H1 (cell line): Measurements from ENCODE around the gene SCAMP4. TPM values are rescaled to one million over a fixed set of nuclear protein-coding genes. Genes with fewer than 3 reads are reported as not detected.

Source experiments
- CTCF ChIA-PET: fragments of 300-600 bp; sonication (Branson Sonifier 250); formaldehyde crosslinking; loops from one replicate; lab custom pipeline; 2021; ENCODE audit not compliant: partially characterized antibody; lab: Charles Lee
- POLR2A ChIA-PET: fragments of 300-600 bp; sonication (Branson Sonifier 250); formaldehyde crosslinking; loops from one replicate; lab custom pipeline; 2021; ENCODE audit warnings: inconsistent platforms; ENCODE audit not compliant: partially characterized antibody; lab: Charles Lee
- DNase-seq, 2 experiments: peaks; one replicate each; pipeline versions ENCODE4 v3.0.0 to v3.0.0-alpha.2; 2010 to 2022; ENCODE audit warnings: low spot score in 2 of 2, low read depth in 1 of 2, mixed read lengths in 1 of 2
- FAIRE-seq: peaks from 2 replicates; lab custom pipeline; 2011; peaks lifted over from hg19 to GRCh38; lab: Jason Lieb, UNC
- H2AFZ ChIP-seq: 2 replicates; pipeline ENCODE4 v1.8.1; 2012; ENCODE audit warnings: low read length, inconsistent platforms
- H2AK5ac ChIP-seq: 2 replicates; pipeline ENCODE4 v1.6.1; 2013; ENCODE audit warnings: low read depth, low read length
- H2BK120ac ChIP-seq: replicated peaks from 2 replicates; pipeline ENCODE3; 2013; ENCODE audit warnings: low read depth, low read length, inconsistent platforms
- H2BK12ac ChIP-seq: 2 replicates; pipeline ENCODE4 v1.6.1; 2013; ENCODE audit warnings: low read depth, low read length
- H2BK15ac ChIP-seq: 2 replicates; pipeline ENCODE4 v1.6.1; 2013; ENCODE audit warnings: low read length
- H2BK20ac ChIP-seq: 2 replicates; pipeline ENCODE4 v1.6.1; 2013; ENCODE audit warnings: low read length
- H2BK5ac ChIP-seq: 2 replicates; pipeline ENCODE4 v1.6.1; 2013; ENCODE audit warnings: low read depth, low read length
- H3K14ac ChIP-seq: 2 replicates; pipeline ENCODE4 v1.6.1; 2013; ENCODE audit warnings: inconsistent platforms; ENCODE audit not compliant: insufficient read length
- H3K18ac ChIP-seq: 2 replicates; pipeline ENCODE4 v1.6.1; 2013; ENCODE audit warnings: low read length; ENCODE audit errors: extremely low read depth
- H3K23ac ChIP-seq: 2 replicates; pipeline ENCODE4 v1.6.1; 2013; ENCODE audit warnings: inconsistent platforms; ENCODE audit not compliant: insufficient read length
- H3K23me2 ChIP-seq: 2 replicates; pipeline ENCODE4 v1.6.1; 2013; ENCODE audit warnings: low read depth, low read length
- H3K27ac ChIP-seq: 2 replicates; pipeline ENCODE4 v1.6.1; 2011; ENCODE audit warnings: low read depth, low read length, inconsistent platforms
- H3K27me3 ChIP-seq, 4 experiments: replicated peaks in 1 of 4; 1 replicate in 1 of 4; 2 replicates in 3 of 4; pipeline versions ENCODE4 v1.6.1 to v1.8.1; 2011 to 2013; ENCODE audit warnings: low read length in 3 of 4, mild to moderate bottlenecking in 3 of 4, inconsistent platforms in 2 of 4, mixed read lengths in 2 of 4, moderate library complexity in 1 of 4; ENCODE audit not compliant: control insufficient read depth in 3 of 4, insufficient read depth in 3 of 4; ENCODE audit errors: extremely low read depth in 1 of 4
- H3K36me3 ChIP-seq, 4 experiments: 2 replicates each; pipeline versions ENCODE4 v1.6.1 to v1.8.1; 2011 to 2013; ENCODE audit warnings: mild to moderate bottlenecking in 4 of 4, low read length in 3 of 4, moderate library complexity in 2 of 4, control low read depth in 1 of 4, inconsistent platforms in 1 of 4; ENCODE audit not compliant: insufficient read depth in 4 of 4, control insufficient read depth in 2 of 4
- H3K4ac ChIP-seq: replicated peaks from 2 replicates; pipeline ENCODE3; 2013; ENCODE audit warnings: low read length, low read depth, mixed read lengths, inconsistent platforms; ENCODE audit not compliant: insufficient read length
- H3K4me1 ChIP-seq, 4 experiments: replicated peaks in 1 of 4; 1 replicate in 1 of 4; 2 replicates in 3 of 4; pipeline versions ENCODE4 v1.6.1 to v1.8.1; 2011 to 2013; ENCODE audit warnings: low read length in 3 of 4, inconsistent platforms in 2 of 4, mixed read lengths in 1 of 4; ENCODE audit not compliant: insufficient read depth in 4 of 4, control insufficient read depth in 3 of 4
- H3K4me2 ChIP-seq, 2 experiments: 2 replicates each; pipeline versions ENCODE4 v1.6.1 to v1.8.1; 2011 to 2013; ENCODE audit warnings: low read depth in 2 of 2, low read length in 2 of 2, control low read depth in 1 of 2, inconsistent platforms in 1 of 2, mild to moderate bottlenecking in 1 of 2; ENCODE audit not compliant: insufficient read depth in 1 of 2
- H3K4me3 ChIP-seq, 4 experiments: fragments of 200-600, 300-600 bp in 1 of 4; sonication (generic), shearing (Covaris generic), sonication (Bioruptor Twin) in 1 of 4; 2 replicates each; pipeline versions ENCODE4 v1.5.1 to v1.8.1; 2011 to 2016; ENCODE audit warnings: low read length in 4 of 4, low read depth in 3 of 4, control low read depth in 2 of 4, inconsistent platforms in 2 of 4, mild to moderate bottlenecking in 2 of 4, mixed read lengths in 1 of 4, moderate library complexity in 1 of 4; ENCODE audit not compliant: insufficient read depth in 2 of 4; ENCODE audit errors: extremely low read depth in 1 of 4
- H3K56ac ChIP-seq: replicated peaks from 2 replicates; pipeline ENCODE3; 2013; ENCODE audit warnings: low read depth, mild to moderate bottlenecking, mixed read lengths, low read length, inconsistent platforms; ENCODE audit not compliant: insufficient read length
- H3K79me1 ChIP-seq: 2 replicates; pipeline ENCODE4 v1.6.1; 2013; ENCODE audit warnings: low read depth, low read length, control low read depth
- H3K79me2 ChIP-seq, 2 experiments: 2 replicates each; pipeline versions ENCODE4 v1.6.1 to v1.8.1; 2012 to 2013; ENCODE audit warnings: low read length in 2 of 2, mild to moderate bottlenecking in 2 of 2, inconsistent platforms in 1 of 2; ENCODE audit not compliant: insufficient read depth in 2 of 2, control insufficient read depth in 1 of 2
- H3K9ac ChIP-seq, 4 experiments: replicated peaks in 1 of 4; 1 replicate in 1 of 4; 2 replicates in 3 of 4; pipeline versions ENCODE4 v1.6.1 to v1.8.1; 2011 to 2013; ENCODE audit warnings: low read depth in 3 of 4, low read length in 3 of 4, control low read depth in 2 of 4, mild to moderate bottlenecking in 2 of 4, moderate library complexity in 2 of 4, inconsistent platforms in 1 of 4; ENCODE audit errors: extremely low read depth in 1 of 4
- H3K9me3 ChIP-seq, 2 experiments: 2 replicates each; pipeline versions ENCODE4 v1.6.1 to v1.8.1; 2012 to 2013; ENCODE audit warnings: mild to moderate bottlenecking in 2 of 2, moderate library complexity in 2 of 2, control low read depth in 1 of 2, inconsistent platforms in 1 of 2, low read depth in 1 of 2, low read length in 1 of 2, mixed read lengths in 1 of 2; ENCODE audit not compliant: insufficient read depth in 2 of 2
- H4K20me1 ChIP-seq, 2 experiments: replicated peaks in 1 of 2; 2 replicates each; pipeline versions ENCODE3 to v1.8.1; 2011 to 2013; ENCODE audit warnings: inconsistent platforms in 2 of 2, low read length in 2 of 2, mild to moderate bottlenecking in 1 of 2; ENCODE audit not compliant: insufficient read depth in 2 of 2, control insufficient read depth in 1 of 2
- H4K5ac ChIP-seq: 2 replicates; pipeline ENCODE4 v1.6.1; 2013; ENCODE audit warnings: low read length, low read depth, mixed read lengths, inconsistent platforms; ENCODE audit not compliant: insufficient read length
- H4K8ac ChIP-seq: 2 replicates; pipeline ENCODE4 v1.8.0; 2013; ENCODE audit warnings: mild to moderate bottlenecking, moderate library complexity, low read length, inconsistent platforms; ENCODE audit not compliant: insufficient read depth; ENCODE audit errors: extremely low read depth
- H4K91ac ChIP-seq: replicated peaks from 2 replicates; pipeline ENCODE3; 2013; ENCODE audit warnings: low read length, mixed read lengths, inconsistent platforms; ENCODE audit not compliant: insufficient read length
- CBX8 ChIP-seq: fragments of 300-800, 300-1000 bp; sonication (generic); IDR thresholded peaks from 2 replicates; pipeline ENCODE4 v1.7.1; 2016; ENCODE audit warnings: low read depth, low read length, borderline replicate concordance
- CHD1 ChIP-seq: IDR thresholded peaks from 2 replicates; pipeline ENCODE4 v1.6.1; 2012; ENCODE audit warnings: low read depth, low read length, improper control_type of control experiment
- GABPA ChIP-seq: IDR thresholded peaks from 2 replicates; pipeline ENCODE4 v1.6.1; 2011; ENCODE audit warnings: mild to moderate bottlenecking, low read length, moderate library complexity, borderline replicate concordance; ENCODE audit not compliant: insufficient read depth
- GTF2F1 ChIP-seq: IDR thresholded peaks from 2 replicates; pipeline ENCODE4 v1.6.1; 2012; ENCODE audit warnings: low read depth, low read length, improper control_type of control experiment, borderline replicate concordance
- HDAC6 ChIP-seq: IDR thresholded peaks from one replicate; pipeline ENCODE4 v1.7.1; 2012; ENCODE audit warnings: low read depth, mild to moderate bottlenecking, inconsistent platforms, low read length, moderate library complexity
- PHF8 ChIP-seq: fragments of 200-600 bp; sonication (generic); conservative IDR thresholded peaks from 2 replicates; pipeline ENCODE4 v1.7.1; 2012; ENCODE audit warnings: low read depth, mild to moderate bottlenecking, inconsistent platforms, low read length, moderate library complexity
- SIN3A ChIP-seq, 2 experiments: IDR thresholded peaks in 1 of 2; conservative IDR thresholded peaks in 1 of 2; 2 replicates each; pipeline ENCODE4 v1.6.1; 2011 to 2012; ENCODE audit warnings: low read length in 2 of 2, improper control_type of control experiment in 1 of 2, low read depth in 1 of 2, mild to moderate bottlenecking in 1 of 2
- TBP ChIP-seq: IDR thresholded peaks from 2 replicates; pipeline ENCODE4 v1.6.1; 2011; ENCODE audit warnings: low read depth, low read length, improper control_type of control experiment
- WGBS, 2 experiments: shearing (Covaris generic) in 1 of 2; methylation state at CpG; one replicate each; pipeline versions ENCODE4 v1.1.6 to v1.1.7; 2013 to 2015; ENCODE audit warnings: low lambda C conversion rate in 2 of 2, mixed read lengths in 2 of 2, inconsistent platforms in 1 of 2, low coverage in 1 of 2, missing lambda C conversion rate in 1 of 2; ENCODE audit not compliant: insufficient replicate concordance in 2 of 2, insufficient coverage in 1 of 2, insufficient read length in 1 of 2; ENCODE audit errors: extremely low coverage in 1 of 2, missing lambda C conversion rate in 1 of 2; 5-methylcytosine and 5-hydroxymethylcytosine counted together
- polyA plus RNA-seq, 7 experiments: library from polyadenylated mRNA; depleted of rRNA in 3 of 7; stranded (reverse) in 5 of 7; unstranded in 2 of 7; fragments of >200 nt in 5 of 7; fragments of 200-250 nt in 2 of 7; gene quantifications; 1 replicate in 5 of 7; 2 replicates in 1 of 7; 4 replicates in 1 of 7; pipeline versions ENCODE4 v1.2.1 to v1.2.3, GENCODE V29; 2011 to 2013; ENCODE audit warnings: missing spikeins in 2 of 7, mixed read lengths in 2 of 7
- total RNA-seq: library from RNA; stranded (reverse); fragmentation: NEBNext Ultra II Directional; extraction: Animal tissue kit (Norgen Biotek cat#: 25700); gene quantifications from 2 replicates; pipeline ENCODE4 v1.2.1, GENCODE V29; 2021

The SCAMP4 gene
- total and polyA plus RNA-seq, 2 of the 8 experiments (the other 6 are each of a cell fraction or from before 2014, with no cell fraction given) = 17.1 to 61.4 TPM

DNA sequence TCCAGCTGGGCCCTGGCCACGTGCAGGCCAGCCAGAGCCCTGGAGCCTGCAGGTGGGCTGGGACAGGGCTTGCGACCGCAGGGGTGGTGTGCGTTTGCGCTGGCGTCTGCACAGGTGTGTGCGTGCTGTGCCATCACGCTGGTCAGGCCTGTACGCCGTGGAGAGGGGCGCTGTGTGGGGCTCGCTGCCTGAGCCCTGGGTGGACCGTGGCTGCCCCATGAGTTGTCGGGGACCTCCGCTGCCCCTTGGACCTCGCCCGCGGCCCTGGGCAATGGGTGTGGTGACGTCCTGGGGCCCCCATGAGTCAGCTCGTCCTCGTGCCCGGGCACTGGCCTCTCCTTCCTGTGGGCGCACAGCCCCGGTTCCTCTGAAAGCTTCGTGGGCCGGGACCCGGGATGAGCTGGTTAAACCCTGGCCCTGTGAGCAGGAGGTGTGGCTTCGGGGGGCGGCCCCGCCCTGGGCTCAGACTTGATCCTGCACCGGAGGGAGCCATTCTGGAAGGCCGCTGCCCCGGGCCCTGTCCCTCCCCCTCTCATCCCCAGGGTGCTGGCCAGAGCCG lies 42.5 kb downstream of the SCAMP4 start:
- POLR2A ChIA-PET = interaction anchor here (0.7 to 3.4 kb wide), 7 partner anchors 11 to 104 kb away, joined by 3 to 13 read pairs (median 4); partner anchors contain the start of gene MKNK2
- CTCF ChIA-PET = interaction anchor here (0.6 to 3.2 kb wide), 8 partner anchors 8 to 111 kb away, joined by 3 to 23 read pairs (median 4); no protein-coding TSS in a partner anchor
- H2BK15ac ChIP-seq = no peak overlapping the region
- H3K56ac ChIP-seq = no peak overlapping the region
- no peak overlapping the region for H3K4me3 ChIP-seq
- H4K20me1 ChIP-seq = peaks cover 40 to 59% of the 10 kb centered on the region in 2 experiments
- H4K5ac ChIP-seq = no peak overlapping the region
- H4K91ac ChIP-seq = peak overlapping the region; percentile 26
- H3K4ac ChIP-seq = no peak overlapping the region
- H3K9ac ChIP-seq = no peak overlapping the region
- no peaks in the 10 kb centered on the region for H3K27me3 ChIP-seq
- H3K36me3 ChIP-seq = no peaks in the 10 kb centered on the region; a peak in 1 of 8 replicates
- H3K27ac ChIP-seq = no peak overlapping the region
- peaks cover 59 to 91% of the 10 kb centered on the region in 2 experiments for H3K79me2 ChIP-seq
- WGBS, 2 experiments = 91% methylated on average over 29 of the region's 34 CpGs; no CpG with 5 or more reads in 1 of the 2 experiments
- peak overlapping the region; percentile 68; the same call in 1 of the 2 replicates for H4K8ac ChIP-seq
- TF ChIP-seq TBP = no peak
- TF ChIP-seq SIN3A (conservative IDR thresholded peaks at IDR 0.05 in 1 of 2, IDR thresholded peaks at IDR 0.05 in 1 of 2; ENCODE audit: low read depth in 1 of 2, low read length in 2 of 2) = no peak
- TF ChIP-seq GABPA = 0 out of 2 replicates have a peak, but pooled peaks have one; percentile 25
- TF ChIP-seq CHD1 = no peak
- no peak for TF ChIP-seq GTF2F1
- TF ChIP-seq HDAC6 = no peak
- TF ChIP-seq CBX8 = no peak
- no peak for TF ChIP-seq PHF8
- no peak overlapping the region for H2BK12ac ChIP-seq
- DNase-seq (no peak), FAIRE-seq (no peak)
- H3K4me1 ChIP-seq = peaks cover 0 to 18% (median 8%) of the 10 kb centered on the region in 4 experiments; a peak in 6 of 7 replicates
- H2BK120ac ChIP-seq = no peak overlapping the region
- H3K79me1 ChIP-seq = peaks cover 26% of the 10 kb centered on the region
- H2BK20ac ChIP-seq = no peak overlapping the region
- no peak overlapping the region for H3K14ac ChIP-seq
- no peaks in the 10 kb centered on the region; a peak in 1 of 4 replicates for H3K9me3 ChIP-seq
- peaks cover 4% of the 10 kb centered on the region; the same call in 1 of the 2 replicates for H3K23me2 ChIP-seq
- no peak overlapping the region; the same call in 1 of the 2 replicates for H3K18ac ChIP-seq
- no peak overlapping the region for H3K23ac ChIP-seq
- no peak overlapping the region for H2AFZ ChIP-seq
- no peak overlapping the region for H3K4me2 ChIP-seq
- no peak overlapping the region for H2AK5ac ChIP-seq
- peak overlapping the region; percentile 78 for H2BK5ac ChIP-seq
